HG03460 (cell line): ENCODE results near the gene PDIK1L.
A peak's percentile ranks its signal among the peaks of the same experiment; 100 is the strongest.

ENCODE experiments used
- ATAC-seq: cut with Tn5 transposase; IDR thresholded peaks from one replicate; pipeline ENCODE4 v1.9.1; 2021; ENCODE audit not compliant: unreplicated experiment

Gene PDIK1L

DNA sequence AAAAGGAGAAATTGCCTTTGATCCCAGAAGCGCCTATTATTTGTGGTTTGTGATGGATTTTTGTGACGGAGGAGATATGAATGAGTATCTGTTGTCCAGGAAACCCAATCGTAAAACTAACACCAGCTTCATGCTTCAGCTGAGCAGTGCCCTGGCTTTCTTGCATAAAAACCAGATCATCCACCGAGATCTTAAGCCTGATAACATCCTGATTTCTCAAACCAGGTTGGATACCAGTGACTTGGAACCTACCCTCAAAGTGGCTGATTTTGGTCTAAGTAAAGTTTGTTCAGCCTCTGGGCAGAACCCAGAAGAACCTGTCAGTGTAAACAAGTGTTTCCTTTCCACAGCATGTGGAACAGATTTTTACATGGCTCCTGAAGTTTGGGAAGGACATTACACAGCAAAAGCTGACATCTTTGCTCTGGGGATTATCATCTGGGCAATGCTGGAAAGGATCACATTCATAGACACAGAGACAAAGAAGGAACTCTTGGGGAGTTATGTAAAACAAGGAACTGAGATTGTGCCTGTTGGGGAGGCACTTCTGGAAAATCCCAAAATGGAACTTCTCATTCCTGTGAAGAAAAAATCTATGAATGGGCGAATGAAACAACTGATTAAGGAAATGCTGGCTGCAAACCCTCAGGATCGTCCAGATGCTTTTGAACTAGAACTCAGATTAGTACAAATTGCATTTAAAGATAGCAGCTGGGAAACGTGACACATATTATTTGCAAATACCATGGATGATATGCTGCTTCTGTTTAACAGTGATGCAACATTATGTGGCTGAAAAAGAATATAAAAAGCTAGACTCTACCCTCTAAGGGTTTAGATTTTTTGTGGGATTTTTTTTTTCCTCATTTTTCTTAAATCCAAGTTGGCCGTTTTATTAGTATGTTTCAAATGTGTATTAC, 10.5 kb downstream of the PDIK1L start:
- no peak for ATAC-seq

DNA sequence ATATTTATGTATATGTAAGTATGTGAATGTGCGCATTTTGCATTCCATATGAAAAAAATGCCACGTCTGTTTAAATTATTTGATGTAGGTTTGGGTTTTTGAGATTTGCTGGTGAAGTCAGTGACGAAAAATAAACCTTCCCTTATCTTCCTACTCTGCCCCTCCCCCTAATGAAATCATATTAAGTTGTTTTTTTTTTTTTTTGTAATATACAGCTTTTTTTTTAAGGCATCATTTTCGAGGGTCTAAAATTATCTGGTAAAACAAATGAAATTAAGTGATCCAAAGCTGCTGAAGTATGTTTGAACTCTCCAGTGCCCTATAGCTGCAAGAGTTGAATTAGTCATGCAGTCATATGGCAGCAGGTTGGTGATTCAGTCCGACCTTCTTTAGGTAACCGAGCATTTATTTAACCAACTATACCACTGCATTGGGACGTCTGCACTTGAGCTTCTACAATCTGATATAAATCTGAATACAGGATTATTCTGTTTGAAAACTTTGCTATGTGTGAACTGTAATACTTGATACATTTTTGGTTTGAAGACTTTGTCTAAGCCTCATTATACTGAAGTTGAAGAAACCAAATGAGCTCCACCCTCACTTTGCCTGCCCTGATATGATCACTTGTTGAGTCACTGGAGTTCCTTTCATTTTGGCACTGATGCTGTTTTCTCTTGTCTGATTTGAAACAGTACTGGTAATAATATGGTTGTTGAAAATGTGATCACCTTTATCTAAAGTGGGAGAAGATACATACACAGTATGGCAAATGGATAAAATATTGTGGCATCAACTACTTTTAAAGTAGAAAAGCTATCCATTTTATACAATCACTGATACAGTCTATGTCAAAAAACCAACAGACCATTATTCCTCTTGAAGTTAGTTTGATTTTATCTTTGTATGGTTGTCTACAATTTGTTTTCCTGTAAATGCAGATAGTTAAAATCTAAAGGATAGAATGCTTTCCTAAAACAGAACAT, 11.7 kb downstream of the PDIK1L start:
- ATAC-seq, result no peak

DNA sequence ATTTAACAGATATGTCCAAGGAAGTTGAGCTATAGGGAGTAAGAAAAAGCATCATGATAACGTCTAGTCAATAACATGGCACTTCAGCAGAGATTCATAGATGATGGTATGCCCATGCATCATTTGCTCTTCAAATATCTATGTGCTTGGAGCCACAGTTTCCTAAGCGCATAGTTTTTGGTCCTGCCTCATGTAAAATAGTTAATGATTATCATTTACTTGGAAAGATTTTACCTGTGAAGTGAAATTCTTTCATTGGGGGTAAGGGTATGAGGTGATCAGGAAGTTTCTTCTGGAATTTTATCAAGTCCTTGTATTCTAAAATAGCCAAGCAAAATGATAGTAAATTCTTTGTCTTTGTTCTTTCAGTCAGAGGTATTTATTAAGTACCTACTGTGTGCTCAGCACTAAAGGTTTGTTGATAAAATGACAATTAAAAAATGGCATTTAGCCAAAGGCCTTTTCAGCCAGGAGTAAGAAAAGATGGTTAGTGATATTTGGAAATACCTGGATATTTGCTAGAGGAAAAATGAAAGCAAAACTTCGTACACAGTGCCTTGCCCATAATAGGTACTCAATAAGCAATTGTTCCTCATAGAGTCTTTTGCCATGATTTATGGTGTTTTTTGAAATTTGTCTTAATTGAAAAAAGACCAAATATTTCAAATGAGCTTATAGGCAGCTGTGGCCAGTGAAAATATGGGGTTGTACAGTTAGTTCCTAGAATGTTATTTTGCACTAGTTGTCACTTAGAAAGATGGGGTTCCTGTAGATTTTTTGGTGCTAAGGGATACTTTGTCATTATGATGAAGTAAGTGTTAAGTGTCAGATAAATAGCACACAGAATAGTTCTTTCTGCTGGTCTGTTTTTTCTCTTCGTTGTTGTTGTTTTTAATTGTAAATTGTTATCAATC, 13.1 kb downstream of the PDIK1L start:
- no peak for ATAC-seq

DNA sequence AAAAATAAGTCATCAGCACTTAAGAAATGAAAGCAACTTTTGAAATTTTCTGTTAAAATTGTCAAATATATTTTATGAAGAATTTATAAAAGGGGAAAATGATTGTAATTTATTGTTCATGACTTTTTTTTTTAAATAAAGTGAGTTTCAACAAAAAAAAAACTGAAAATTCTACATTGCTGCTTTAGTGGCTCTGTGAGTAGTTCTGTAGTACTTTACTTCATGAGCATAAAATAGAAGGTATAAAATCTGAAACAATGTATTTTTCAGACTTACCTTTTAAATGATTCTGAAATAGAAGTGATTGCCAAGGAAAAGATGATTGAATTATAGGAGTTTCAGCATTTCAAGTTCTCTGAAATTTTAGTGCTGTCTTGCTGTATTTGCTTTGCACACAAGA, 13.8 kb downstream of the PDIK1L start:
- no peak for ATAC-seq

DNA sequence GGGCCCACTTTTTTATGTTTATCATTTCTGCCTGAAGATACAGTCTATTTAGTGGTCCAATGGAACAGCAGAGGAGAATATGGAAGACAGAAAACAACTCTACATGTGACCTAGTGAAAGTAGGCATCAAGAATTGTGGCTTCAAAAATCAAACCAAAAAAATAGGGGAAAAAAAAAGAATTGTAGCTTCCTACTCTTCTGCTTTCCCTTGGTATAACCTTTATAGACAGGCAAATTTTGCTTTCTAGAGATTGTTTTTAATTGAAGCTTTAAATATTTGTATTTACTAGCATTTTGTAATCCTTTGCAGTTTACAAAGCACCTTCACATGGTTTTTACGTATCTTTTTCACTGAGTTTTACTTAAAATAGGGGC, 14.3 kb downstream of the PDIK1L start:
- ATAC-seq, result no peak

DNA sequence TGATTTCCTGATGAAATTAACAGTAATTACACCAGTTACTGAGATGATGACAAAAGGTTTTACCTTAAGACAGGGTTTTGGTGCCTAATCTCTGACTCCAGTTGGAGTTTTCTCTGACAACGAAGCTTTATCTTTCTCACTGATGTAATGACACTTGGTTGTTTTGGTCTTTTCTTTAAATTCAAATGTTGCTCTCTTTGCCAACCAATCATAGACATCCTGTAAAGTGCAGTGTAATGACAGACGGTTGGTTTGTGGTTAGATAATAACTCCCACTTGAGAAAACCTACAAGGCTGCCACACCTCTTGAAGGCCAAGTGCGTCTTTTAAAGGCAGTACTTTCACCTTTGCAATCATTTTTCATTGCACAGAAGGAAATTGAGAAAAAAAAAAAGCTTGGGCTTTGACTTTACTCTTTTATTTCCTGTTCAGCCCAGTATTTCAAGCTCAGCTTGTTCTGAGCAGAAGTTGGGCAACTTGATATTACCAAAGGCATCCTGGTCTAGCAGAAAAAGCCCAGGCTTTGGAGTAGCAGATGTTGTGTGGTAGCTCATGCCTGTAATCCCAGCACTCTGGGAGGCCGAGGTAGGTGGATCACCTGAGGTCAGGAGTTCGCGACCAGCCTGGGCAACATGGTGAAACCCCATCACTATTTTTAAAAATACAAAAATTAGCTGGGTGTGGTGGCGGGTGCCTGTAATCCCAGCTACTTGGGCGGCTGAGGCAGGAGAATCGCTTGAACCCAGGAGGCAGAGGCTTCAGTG, 14.9 kb downstream of the PDIK1L start:
- ATAC-seq, result peak; percentile 77

DNA sequence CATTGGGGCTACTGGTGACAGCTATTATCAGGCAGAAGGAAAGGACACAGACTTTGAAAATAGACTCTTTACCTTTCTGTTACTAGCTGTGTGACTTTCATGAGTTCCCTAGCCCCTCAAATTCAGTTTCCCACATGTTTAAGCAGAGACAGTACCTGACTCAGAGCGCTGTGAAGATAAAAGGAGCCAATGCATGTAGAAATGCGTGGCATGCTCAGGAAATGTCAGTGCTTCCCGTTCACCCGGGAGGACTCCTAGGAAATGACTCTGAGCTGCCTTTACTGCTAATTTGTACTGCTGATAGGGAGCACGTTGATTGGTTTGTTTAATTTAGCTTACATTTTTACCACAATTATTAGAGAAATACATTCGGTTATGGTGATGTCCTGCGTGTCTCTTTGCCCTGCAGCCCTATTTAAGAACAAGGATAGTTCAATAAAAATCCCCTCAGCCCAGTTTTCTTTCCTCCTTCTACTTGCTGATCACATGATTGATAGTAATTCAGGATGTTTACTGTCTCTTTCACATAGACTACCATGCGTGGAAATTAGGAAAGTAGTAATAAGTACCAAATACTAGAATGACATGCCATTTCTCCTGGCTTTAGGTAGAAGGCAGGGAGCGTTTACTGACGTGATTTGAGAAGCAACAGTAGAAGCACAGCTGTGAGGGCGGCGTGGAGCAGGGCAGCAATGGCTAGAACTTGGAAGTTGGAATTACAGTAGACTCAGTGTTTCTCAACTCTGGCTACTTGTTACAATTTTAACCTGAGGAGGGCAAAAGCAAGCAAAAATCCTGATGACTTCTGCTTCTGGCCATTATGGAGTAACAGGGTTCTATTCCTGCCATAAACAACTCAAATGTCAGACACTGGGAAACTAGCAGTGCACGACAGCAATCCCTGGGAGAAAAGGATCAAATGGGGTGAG, 15.9 kb downstream of the PDIK1L start:
- no peak for ATAC-seq

DNA sequence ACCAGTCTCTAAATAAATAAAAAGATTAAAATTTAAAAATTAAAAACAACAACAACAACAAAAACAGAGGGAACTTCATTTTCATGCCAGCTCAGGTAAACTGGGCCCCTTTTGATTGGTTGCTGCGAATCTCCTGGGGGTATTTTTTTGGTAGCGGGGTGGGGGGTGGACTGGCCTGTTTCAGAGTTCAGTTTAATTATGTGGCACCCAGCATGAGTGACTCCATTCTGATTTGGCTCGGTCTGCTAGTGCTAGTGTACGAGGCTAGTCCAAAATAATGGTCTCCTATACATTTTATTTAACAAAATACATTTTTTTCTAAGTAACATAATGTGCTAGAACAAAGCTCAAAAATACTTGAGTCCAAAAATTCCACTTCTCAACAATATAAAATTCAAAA, 18.2 kb downstream of the PDIK1L start:
- no peak for ATAC-seq

DNA sequence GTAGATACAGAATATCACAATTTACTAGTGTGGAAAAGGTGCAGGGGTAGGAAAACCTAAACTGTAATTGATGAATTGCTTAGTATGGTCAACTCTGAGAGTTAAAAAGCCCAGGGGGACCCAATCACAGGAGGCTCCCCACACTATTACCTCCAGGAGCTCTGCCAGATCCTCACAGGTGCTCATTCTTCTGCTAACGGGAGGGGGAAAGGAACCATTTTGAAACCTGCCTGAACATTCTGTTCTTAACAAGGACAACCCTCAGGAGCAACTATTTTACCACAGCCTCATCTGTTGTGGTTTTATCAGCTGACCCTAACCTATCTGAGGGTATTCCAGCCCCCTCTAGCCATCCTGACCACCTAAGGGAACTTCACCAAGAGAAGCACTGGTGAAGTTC, 19.1 kb downstream of the PDIK1L start:
- no peak for ATAC-seq

DNA sequence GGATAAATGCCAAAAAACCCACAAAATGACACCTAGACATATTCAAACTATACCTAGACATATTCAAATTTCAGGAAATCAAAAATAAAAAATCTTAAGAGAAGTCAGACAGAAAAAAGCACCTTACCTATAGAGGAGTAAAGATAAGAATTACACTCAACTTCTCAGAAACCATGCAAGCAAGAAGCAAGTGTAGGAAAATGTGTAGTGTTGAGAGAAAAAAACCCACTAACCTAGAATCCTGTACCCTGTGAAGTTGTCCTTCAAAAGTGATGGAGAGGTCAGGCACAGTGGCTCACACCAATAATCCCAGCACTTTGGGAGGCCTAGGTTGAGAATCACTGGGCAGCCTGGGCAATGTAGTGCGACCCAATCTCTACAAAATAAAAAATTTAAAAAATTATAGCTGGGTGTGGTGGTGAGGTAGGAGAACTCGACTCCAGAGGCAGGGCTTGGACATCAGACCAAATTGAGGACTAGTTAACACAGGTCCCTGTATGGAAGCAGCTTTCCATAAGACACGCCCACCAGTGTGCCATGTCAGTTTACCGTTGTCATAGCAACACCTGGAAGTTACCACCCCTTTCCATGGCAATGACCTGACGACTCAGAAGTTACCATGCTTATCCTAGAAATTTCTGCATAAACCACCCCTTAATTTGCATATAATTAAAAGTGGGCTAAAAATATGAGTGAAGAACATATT, 20.7 kb downstream of the PDIK1L start:
- no peak for ATAC-seq

DNA sequence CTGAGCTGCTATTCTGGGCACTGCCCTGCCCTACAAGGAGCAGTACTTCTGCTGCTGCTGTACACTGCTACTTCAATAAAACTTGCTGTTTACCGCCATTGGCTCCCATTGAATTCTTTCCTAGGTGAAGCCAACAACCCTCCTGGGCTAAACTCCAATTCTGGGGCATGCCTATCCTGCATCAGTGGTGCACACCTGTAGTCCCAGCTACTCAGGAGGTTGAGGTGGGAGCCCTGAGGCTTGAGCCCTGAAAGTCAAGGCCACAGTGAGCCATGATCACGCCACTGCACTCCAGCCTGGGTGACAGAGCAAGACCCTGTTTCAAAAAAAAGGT, 21.2 kb downstream of the PDIK1L start:
- no peak for ATAC-seq

DNA sequence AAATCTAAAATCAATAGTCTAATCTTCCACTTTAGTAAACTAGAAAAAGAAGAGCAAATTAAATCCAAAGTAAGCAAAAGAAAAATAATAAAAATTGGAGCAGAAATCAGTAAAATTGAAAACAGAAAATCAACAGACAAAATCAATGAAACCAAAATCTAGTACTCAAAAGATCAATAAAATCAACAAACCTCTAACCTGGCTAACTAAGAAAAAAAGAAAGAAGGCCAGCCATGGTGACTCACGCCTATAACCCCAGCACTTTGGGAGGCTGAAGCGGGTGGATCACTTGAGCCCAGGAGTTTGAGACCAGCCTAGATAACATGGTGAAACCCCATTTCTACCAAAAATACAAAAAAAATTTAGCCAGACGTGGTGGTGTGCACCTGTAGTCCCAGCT, 22.8 kb downstream of the PDIK1L start:
- ATAC-seq, result no peak

DNA sequence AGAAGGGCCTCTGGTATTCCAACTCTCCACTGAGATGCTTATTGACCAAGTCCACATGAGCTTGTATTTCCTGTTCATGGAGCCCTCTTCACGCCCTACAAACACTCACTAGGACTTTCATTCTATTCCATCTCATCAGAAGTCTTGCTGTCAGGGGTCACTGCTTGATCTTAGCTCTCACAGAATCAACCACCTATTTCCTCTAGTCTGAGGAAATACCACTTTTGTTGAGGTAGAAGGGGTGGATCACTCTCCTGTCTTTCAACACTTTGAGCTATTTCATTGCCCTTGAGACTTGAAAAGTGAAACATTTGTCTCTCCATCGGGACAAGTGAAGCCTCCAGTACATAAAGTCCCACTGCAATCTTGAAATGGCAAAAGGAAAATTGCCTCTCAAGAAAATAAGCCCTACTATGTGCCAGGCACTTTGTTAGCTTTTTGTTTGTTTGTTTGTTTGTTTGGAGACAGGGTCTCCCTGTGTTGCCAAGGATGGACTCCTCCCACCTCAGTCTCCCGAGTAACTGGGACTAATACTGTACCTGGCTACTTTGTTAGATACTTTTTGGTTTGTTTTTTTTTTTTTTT, 27.4 kb downstream of the PDIK1L start:
- no peak for ATAC-seq

DNA sequence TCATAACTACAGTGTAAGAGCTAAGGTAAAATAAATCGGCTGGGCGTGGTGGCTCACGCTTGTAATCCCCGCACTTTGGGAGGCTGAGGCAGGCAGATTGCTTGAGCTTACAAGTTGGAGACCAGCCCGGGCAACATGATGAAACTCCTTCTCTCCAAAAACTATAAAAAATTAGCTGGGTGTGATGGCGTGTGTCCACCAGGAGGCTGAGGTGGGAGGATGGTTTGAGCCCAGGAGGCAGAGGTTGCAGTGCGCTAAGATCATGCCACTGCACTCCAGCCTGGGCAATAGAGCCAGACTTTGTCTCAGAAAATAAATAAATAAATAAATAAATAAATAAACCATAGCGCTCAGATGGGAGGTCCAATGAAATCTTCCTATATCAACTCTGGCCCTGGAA, 30.5 kb downstream of the PDIK1L start:
- ATAC-seq, result no peak

DNA sequence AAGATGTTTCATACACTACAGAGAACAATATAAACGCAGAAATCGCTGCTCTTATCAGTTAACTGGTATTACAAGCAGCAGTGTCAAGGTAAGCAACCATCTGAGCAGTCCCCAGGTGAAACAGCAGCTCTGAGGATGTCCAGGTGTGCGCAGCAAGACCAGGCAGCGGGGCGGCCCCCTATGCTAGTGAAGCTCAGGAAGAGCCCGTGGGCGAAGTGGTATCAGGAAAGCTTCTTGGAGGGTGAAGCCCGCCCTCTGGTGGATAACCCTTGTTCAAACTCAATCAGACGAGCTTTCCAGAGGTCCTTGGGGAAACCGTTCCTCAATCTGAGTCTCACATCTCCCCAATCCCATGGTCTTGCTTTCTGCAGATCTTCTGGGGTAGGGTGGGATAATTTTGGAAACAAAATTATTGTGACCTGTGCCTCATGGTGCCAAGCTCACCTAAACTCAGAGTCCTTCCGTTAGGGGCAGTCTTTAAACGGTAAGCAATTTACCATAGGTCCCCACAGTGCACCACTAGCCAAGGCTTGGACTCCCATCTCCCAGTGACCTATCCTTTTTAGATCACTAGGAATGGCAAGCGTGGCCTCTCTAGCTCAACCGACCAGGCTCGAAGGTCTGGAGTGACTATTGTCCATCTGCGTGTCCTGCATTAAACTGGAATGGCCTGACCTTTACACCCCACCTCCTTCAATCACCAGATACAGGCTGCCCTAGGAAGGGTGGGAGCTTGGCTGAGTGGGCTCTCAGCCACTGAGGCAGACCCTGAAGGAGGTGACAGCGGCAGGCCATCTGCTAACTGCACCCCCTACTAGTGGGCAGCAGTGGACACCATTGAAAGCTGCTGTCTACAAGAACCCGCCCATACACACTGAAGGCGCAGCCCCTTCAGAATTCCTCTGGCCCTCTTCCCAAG, 33.7 kb downstream of the PDIK1L start:
- ATAC-seq, result no peak

DNA sequence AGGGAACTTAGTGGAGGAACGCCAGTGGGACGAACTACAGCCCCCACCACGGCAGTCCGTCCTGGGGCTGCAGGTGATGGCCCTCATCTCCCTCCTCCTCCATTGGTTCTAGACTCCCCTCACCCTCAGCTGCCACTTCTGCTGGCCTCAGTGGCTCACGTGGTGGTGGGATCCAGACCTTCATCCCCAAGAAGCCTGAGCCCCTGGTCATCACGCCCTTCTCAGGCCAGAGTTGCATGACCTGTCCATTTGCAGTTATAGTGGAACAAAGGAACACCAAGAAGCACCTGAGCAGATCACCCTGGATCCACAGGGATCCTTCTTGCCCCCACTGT, 34.3 kb downstream of the PDIK1L start:
- ATAC-seq, result no peak

DNA sequence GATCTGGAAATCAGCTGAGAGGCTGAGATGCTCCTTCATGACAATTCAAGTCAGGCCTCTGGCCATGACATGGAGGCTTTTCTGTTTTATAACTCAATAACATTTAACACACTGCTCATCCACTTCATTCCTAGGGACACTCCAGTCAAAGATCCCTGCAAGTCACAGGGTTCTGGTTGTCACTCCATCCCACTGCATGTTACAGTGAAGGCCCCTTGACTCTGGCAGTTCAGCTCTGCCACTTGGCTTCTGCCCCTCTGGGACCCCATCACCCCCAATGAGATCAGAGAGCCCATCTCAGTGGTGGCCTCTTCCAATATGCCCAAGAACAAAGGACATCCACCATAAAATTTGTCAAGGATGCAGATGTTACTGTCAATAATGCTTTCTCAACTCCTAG, 37.3 kb downstream of the PDIK1L start:
- no peak for ATAC-seq
